ENCODE results near the gene KRTAP10-4.

DNA sequence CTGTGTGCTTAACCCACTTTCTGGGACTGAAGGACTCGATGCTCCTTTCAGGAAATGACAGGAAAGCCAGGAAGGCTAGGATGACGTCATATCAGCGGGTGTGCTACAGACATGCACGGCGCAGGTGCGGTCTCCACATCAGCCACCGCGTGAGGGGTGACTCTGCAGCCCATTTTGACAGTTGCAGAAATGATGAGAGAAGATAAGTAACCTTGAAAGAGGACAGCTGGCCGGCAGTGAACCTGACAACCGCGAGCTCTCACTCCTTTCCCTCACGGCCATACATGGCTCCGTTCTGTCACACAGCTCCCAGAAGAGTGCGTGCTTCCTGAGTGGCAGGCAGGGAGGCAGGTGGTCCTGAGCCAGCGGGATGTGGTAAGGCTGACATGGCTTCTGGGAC lies 8.5 kb downstream of the KRTAP10-4 start:
- TF ChIP-seq CTCF (IDR thresholded peaks at IDR 0.05 in 8 of 11, conservative IDR thresholded peaks at IDR 0.05 in 3 of 11) (no peak), POLR2AphosphoS5 (IDR thresholded peaks at IDR 0.05) (no peak)

All from spleen (tissue), 7 donors.